ENCODE data around the gene ANKRD11.
A peak's percentile ranks its signal among the peaks of the same experiment; 100 is the strongest.
"Not testable (repeated sequence)": the region's sequence is repeated elsewhere in the genome, so short reads cannot be mapped to it uniquely, and the experiment has no call there.

Gene ANKRD11

GRCh38 chr16:89277049-89277448, 213.3 kb downstream of the ANKRD11 start:
- DNase-seq: no peak

- no peak for DNase-seq
Measured at GRCh38 chr16:89275837-89276720, 214.3 kb downstream of the ANKRD11 start.

- no peak for DNase-seq
Measured at GRCh38 chr16:89275284-89275584, 215.1 kb downstream of the ANKRD11 start.

GRCh38 chr16:89274561-89275283, 215.6 kb downstream of the ANKRD11 start:
- DNase-seq: no peak

GRCh38 chr16:89273741-89274472, 216.5 kb downstream of the ANKRD11 start:
- DNase-seq: no peak

- DNase-seq: no peak
Measured at GRCh38 chr16:89272631-89273030, 217.7 kb downstream of the ANKRD11 start.

- no peak for DNase-seq
Measured at GRCh38 chr16:89270666-89271345, 219.6 kb downstream of the ANKRD11 start.

- no peak for DNase-seq
Measured at GRCh38 chr16:89269805-89270665, 220.3 kb downstream of the ANKRD11 start.

- no peak for DNase-seq
Measured at GRCh38 chr16:89268987-89269735, 221.2 kb downstream of the ANKRD11 start.

- no peak for DNase-seq
Measured at GRCh38 chr16:89268585-89268984, 221.8 kb downstream of the ANKRD11 start.

GRCh38 chr16:89267746-89268145, 222.6 kb downstream of the ANKRD11 start:
- not testable (repeated sequence) for DNase-seq

GRCh38 chr16:89266521-89267134, 223.7 kb downstream of the ANKRD11 start:
- no peak for DNase-seq

- no peak for DNase-seq
Measured at GRCh38 chr16:89265647-89266046, 224.7 kb downstream of the ANKRD11 start.

- no peak for DNase-seq
Measured at GRCh38 chr16:89264800-89265550, 225.4 kb downstream of the ANKRD11 start.

GRCh38 chr16:89261691-89262563, 228.4 kb downstream of the ANKRD11 start:
- DNase-seq: peak; percentile 11 to 15

- not testable (repeated sequence) for DNase-seq
Measured at GRCh38 chr16:89259901-89260300, 230.5 kb downstream of the ANKRD11 start.

- DNase-seq: no peak
Measured at GRCh38 chr16:89257757-89258465, 232.4 kb downstream of the ANKRD11 start.

- no peak for DNase-seq
Measured at GRCh38 chr16:89257281-89257731, 233.1 kb downstream of the ANKRD11 start.

Measured in SHP77 (cell line).